GM23338 (cell line): ENCODE measurements around the gene NFATC1. TPM values are rescaled to one million over a fixed set of nuclear protein-coding genes. Genes with fewer than 3 reads are reported as not detected.

Experiments used
- ATAC-seq: fragments of 200-7000 bp; cut with Tn5 transposase; 3 replicates; pipeline ENCODE4 v1.9.1; 2020
- DNase-seq: peaks from one replicate; pipeline ENCODE4 v3.0.0-alpha.2; 2015; ENCODE audit warnings: low spot score
- H2AFZ ChIP-seq: fragments of 200-600 bp; sonication (generic); 2 replicates; pipeline ENCODE4 v1.8.0; 2016; ENCODE audit warnings: antibody characterized with exemption, mild to moderate bottlenecking, moderate library complexity
- H3F3A ChIP-seq: fragments of 200-600 bp; sonication (generic); replicated peaks from 2 replicates; pipeline ENCODE4 v1.8.0; 2017; ENCODE audit warnings: antibody characterized with exemption, mixed run types, low read depth
- H3K27ac ChIP-seq: fragments of 200-600 bp; sonication (generic); 2 replicates; pipeline ENCODE4 v1.6.1; 2016; ENCODE audit warnings: low read depth
- H3K27me3 ChIP-seq: fragments of 200-600 bp; sonication (generic); 2 replicates; pipeline ENCODE4 v1.8.0; 2016; ENCODE audit warnings: mild to moderate bottlenecking, mixed run types, moderate library complexity; ENCODE audit not compliant: insufficient read depth
- H3K36me3 ChIP-seq: fragments of 200-600 bp; sonication (generic); 2 replicates; pipeline ENCODE4 v1.8.0; 2016; ENCODE audit warnings: mild to moderate bottlenecking; ENCODE audit not compliant: insufficient read depth
- H3K4me1 ChIP-seq: fragments of 200-600 bp; sonication (generic); 2 replicates; pipeline ENCODE4 v1.8.0; 2016; ENCODE audit warnings: mild to moderate bottlenecking, moderate library complexity; ENCODE audit not compliant: insufficient read depth
- H3K4me2 ChIP-seq: fragments of 200-600 bp; sonication (generic); 2 replicates; pipeline ENCODE4 v1.7.1; 2017; ENCODE audit warnings: mixed run types
- H3K4me3 ChIP-seq: fragments of 200-600 bp; sonication (generic); 2 replicates; pipeline ENCODE4 v1.6.1; 2016; ENCODE audit warnings: mixed run types
- H3K79me2 ChIP-seq: fragments of 200-600 bp; sonication (generic); replicated peaks from 2 replicates; pipeline ENCODE4 v1.8.0; 2017; ENCODE audit warnings: mild to moderate bottlenecking; ENCODE audit not compliant: insufficient read depth
- H3K9me2 ChIP-seq: fragments of 200-600 bp; sonication (generic); 2 replicates; pipeline ENCODE4 v1.8.0; 2017; ENCODE audit not compliant: insufficient read depth
- H4K20me1 ChIP-seq: fragments of 200-600 bp; sonication (generic); replicated peaks from 2 replicates; pipeline ENCODE4 v1.8.0; 2017; ENCODE audit warnings: mild to moderate bottlenecking; ENCODE audit not compliant: insufficient read depth
- H3K27ac Mint-ChIP-seq: 2 replicates; pipeline ENCODE4 v1.8.0; 2020; ENCODE audit warnings: inconsistent platforms, mild to moderate bottlenecking, moderate library complexity, mixed read lengths
- H3K27me3 Mint-ChIP-seq: 3 replicates; pipeline ENCODE4 v1.8.0; 2022; ENCODE audit warnings: low read depth, mild to moderate bottlenecking, moderate library complexity, mixed read lengths, inconsistent platforms; ENCODE audit not compliant: insufficient read depth, poor library complexity
- H3K36me3 Mint-ChIP-seq: 3 replicates; pipeline ENCODE4 v1.8.0; 2021; ENCODE audit warnings: low read depth, mild to moderate bottlenecking, inconsistent platforms, moderate library complexity, mixed read lengths
- H3K4me1 Mint-ChIP-seq: 3 replicates; pipeline ENCODE4 v1.8.0; 2020; ENCODE audit warnings: mild to moderate bottlenecking, inconsistent platforms, mixed read lengths
- H3K4me3 Mint-ChIP-seq: 3 replicates; pipeline ENCODE4 v1.8.0; 2021; ENCODE audit warnings: moderate library complexity, mild to moderate bottlenecking, inconsistent platforms, mixed read lengths
- H3K9me3 Mint-ChIP-seq: 3 replicates; pipeline ENCODE4 v1.8.0; 2020; ENCODE audit warnings: moderate library complexity, mild to moderate bottlenecking, inconsistent platforms, mixed read lengths
- CREB1 ChIP-seq: fragments of 250-450 bp; sonication (Bioruptor Pico); IDR thresholded peaks from 2 replicates; pipeline ENCODE4 v1.5.0; 2020; ENCODE audit warnings: low read depth, mild to moderate bottlenecking, moderate library complexity
- CTCF ChIP-seq, 2 experiments: fragments of 200-600 bp in 1 of 2; sonication (generic) in 1 of 2; conservative IDR thresholded peaks; 2 replicates each; pipeline versions ENCODE4 v1.5.1 to v1.6.1; 2016 to 2017; ENCODE audit warnings: antibody characterized with exemption in 2 of 2, low read depth in 2 of 2, mild to moderate bottlenecking in 2 of 2, moderate library complexity in 1 of 2
- ETS1 ChIP-seq: IDR thresholded peaks from 2 replicates; pipeline ENCODE4 v1.6.1; 2016; ENCODE audit warnings: antibody characterized with exemption
- EZH2 ChIP-seq: fragments of 200-600 bp; sonication (generic); IDR thresholded peaks from one replicate; pipeline ENCODE4 v1.8.0; 2017; ENCODE audit warnings: antibody characterized with exemption, mild to moderate bottlenecking, low read depth; ENCODE audit not compliant: unreplicated experiment
- EZH2phosphoT487 ChIP-seq: fragments of 200-600 bp; sonication (generic); IDR thresholded peaks from one replicate; pipeline ENCODE4 v1.8.1; 2018; ENCODE audit warnings: antibody characterized with exemption; ENCODE audit not compliant: unreplicated experiment
- JUNB ChIP-seq: IDR thresholded peaks from one replicate; pipeline ENCODE4 v1.6.1; 2016; ENCODE audit warnings: antibody characterized with exemption; ENCODE audit not compliant: unreplicated experiment
- NANOG ChIP-seq: IDR thresholded peaks from 2 replicates; pipeline ENCODE4 v1.6.1; 2016; ENCODE audit warnings: antibody characterized with exemption, borderline replicate concordance
- POLR2AphosphoS5 ChIP-seq: IDR thresholded peaks from 2 replicates; pipeline ENCODE4 v1.6.1; 2016; ENCODE audit warnings: antibody characterized with exemption, low read depth
- REST ChIP-seq: IDR thresholded peaks from one replicate; pipeline ENCODE4 v1.6.1; 2018; ENCODE audit warnings: antibody characterized with exemption; ENCODE audit not compliant: unreplicated experiment
- STAT1 ChIP-seq: IDR thresholded peaks from one replicate; pipeline ENCODE4 v1.6.1; 2016; ENCODE audit warnings: antibody characterized with exemption; ENCODE audit not compliant: unreplicated experiment
- ZNF114 ChIP-seq: fragments of 250-450 bp; sonication (Bioruptor Pico); IDR thresholded peaks from 2 replicates; pipeline ENCODE4 v1.5.0; 2020; ENCODE audit warnings: mild to moderate bottlenecking, moderate library complexity
- ZNF331 ChIP-seq: fragments of 250-450 bp; sonication (Bioruptor Pico); IDR thresholded peaks from 2 replicates; pipeline ENCODE4 v1.5.0; 2020; ENCODE audit warnings: low read depth, mild to moderate bottlenecking, moderate library complexity
- ZNF462 ChIP-seq: fragments of 250-450 bp; sonication (Bioruptor Pico); IDR thresholded peaks from 2 replicates; pipeline ENCODE4 v1.5.0; 2020; ENCODE audit warnings: mild to moderate bottlenecking, moderate library complexity
- polyA plus RNA-seq: library from polyadenylated mRNA; unstranded; fragments of >200 nt; fragmentation: Nextera tagmentation; extraction: Ambion mirVana; gene quantifications from 2 replicates; pipeline ENCODE4 v1.2.1, GENCODE V29; 2016
- total RNA-seq: library from RNA; depleted of rRNA; stranded (reverse); fragments of >200 nt; shearing (Covaris generic); gene quantifications from 2 replicates; pipeline ENCODE4 v1.2.3, GENCODE V29; 2014

NFATC1 gene
- total and polyA plus RNA-seq, 2 experiments from 2014 or later, result 3.9 to 6.4 TPM

- DNase-seq (no peak), ATAC-seq (no peak)
- Histone ChIP-seq H3K27me3 (no peaks in the 10 kb centered on the region), H2AFZ (no peak overlapping the region), H3K4me3 (no peak overlapping the region), H3K27ac (no peak overlapping the region), H3K36me3 (no peaks in the 10 kb centered on the region), H3K9me2 (no peaks in the 10 kb centered on the region), H3K4me1 (no peaks in the 10 kb centered on the region), H3K79me2 (no peaks in the 10 kb centered on the region), H3F3A (0 out of 2 replicates have a peak, but pooled peaks cover 5% of the 10 kb centered on the region), H4K20me1 (no peaks in the 10 kb centered on the region), H3K4me2 (no peak overlapping the region)
- Mint-ChIP-seq H3K9me3 (no peaks in the 10 kb centered on the region), H3K36me3 (no peaks in the 10 kb centered on the region), H3K4me1 (peaks cover 14% of the 10 kb centered on the region; the same call in 1 of the 3 replicates), H3K4me3 (no peak overlapping the region), H3K27me3 (peaks cover 4% of the 10 kb centered on the region), H3K27ac (peak overlapping the region; percentile 19; the same call in 1 of the 2 replicates)
- TF ChIP-seq POLR2AphosphoS5, result no peak
- TF ChIP-seq CTCF (conservative IDR thresholded peaks at IDR 0.05; ENCODE audit: low read depth in 2 of 2), result no peak
- TF ChIP-seq JUNB, result no peak
- no peak for TF ChIP-seq NANOG
- no peak for TF ChIP-seq EZH2
- TF ChIP-seq STAT1, result no peak
- TF ChIP-seq ZNF462, result no peak
- no peak for TF ChIP-seq CREB1
- no peak for TF ChIP-seq REST
- no peak for TF ChIP-seq ZNF114 (CRISPR knock-in tag)
- no peak for TF ChIP-seq ETS1
- TF ChIP-seq ZNF331 (CRISPR knock-in tag), result no peak
- no peak for TF ChIP-seq EZH2phosphoT487
These were observed 20.1 kb upstream of the NFATC1 start for GRCh38 chr18:79375441-79376154.
